ENCODE data around the gene ADAMTSL4. TPM values are rescaled to one million over a fixed set of nuclear protein-coding genes. Genes with fewer than 3 reads are reported as not detected.
"Not testable (repeated sequence)": the region's sequence is repeated elsewhere in the genome, so short reads cannot be mapped to it uniquely, and the experiment has no call there.

ADAMTSL4 gene
- total RNA-seq, 1 experiment from 2014 or later, result 1.1 TPM

DNA sequence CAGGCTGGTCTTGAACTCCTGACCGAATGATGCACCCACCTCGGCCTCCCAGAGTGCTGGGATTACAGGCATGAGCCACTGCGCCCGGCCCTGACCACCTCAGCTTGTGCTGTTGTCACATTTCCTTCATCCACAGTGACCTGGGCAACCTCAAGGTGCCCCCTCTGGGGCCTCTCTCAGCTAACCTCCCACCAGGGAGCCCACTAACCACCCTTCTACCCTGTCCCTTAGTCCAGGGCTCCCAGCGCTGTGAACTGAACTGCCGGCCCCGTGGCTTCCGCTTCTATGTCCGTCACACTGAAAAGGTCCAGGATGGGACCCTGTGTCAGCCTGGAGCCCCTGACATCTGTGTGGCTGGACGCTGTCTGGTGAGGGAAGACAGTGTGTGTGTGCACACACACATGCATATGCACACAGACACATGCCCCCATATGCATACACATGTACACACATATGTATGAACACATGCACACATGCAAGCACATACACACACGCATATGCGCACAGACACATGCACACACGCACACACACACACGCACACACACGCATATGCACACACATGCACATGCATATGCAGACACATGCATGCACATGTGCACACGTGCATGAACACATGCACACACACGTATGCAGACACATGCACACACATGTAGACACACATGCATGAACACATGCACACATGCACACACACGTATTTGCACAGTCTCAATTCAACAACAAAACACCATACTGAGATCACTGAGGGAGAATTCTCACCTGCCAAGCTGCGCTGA lies 6.2 kb downstream of the ADAMTSL4 start:
- no peak for DNase-seq (ENCODE audit: low spot score)

DNA sequence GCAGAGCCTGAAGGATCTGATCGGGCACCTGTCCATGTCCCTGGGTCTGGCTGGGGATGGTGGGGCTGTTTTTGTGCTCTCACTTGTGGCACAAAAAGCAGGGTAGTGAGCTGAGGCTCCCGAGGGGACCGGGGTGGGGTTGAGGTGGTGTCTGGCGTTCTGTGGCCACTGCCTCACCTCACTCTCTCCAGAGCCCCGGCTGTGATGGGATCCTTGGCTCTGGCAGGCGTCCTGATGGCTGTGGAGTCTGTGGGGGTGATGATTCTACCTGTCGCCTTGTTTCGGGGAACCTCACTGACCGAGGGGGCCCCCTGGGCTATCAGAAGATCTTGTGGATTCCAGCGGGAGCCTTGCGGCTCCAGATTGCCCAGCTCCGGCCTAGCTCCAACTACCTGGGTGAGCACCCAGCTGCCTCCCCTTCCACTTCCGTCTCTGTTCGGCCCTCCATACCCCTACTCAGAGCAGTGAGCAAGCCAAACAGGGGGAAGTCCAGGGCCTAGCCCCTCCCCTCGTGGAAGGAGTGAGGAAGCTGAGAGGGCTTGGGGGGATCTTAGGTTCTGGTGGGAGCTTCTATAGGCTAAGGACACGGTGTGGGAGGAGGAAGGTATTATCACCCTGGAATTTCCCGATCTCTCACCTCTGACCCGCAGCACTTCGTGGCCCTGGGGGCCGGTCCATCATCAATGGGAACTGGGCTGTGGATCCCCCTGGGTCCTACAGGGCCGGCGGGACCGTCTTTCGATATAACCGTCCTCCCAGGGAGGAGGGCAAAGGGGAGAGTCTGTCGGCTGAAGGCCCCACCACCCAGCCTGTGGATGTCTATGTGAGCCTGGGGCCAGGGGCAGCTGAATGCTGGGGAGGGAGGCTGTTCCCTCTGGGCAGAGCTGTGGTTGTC lies 7.0 kb downstream of the ADAMTSL4 start:
- no peak for DNase-seq (ENCODE audit: low spot score)

DNA sequence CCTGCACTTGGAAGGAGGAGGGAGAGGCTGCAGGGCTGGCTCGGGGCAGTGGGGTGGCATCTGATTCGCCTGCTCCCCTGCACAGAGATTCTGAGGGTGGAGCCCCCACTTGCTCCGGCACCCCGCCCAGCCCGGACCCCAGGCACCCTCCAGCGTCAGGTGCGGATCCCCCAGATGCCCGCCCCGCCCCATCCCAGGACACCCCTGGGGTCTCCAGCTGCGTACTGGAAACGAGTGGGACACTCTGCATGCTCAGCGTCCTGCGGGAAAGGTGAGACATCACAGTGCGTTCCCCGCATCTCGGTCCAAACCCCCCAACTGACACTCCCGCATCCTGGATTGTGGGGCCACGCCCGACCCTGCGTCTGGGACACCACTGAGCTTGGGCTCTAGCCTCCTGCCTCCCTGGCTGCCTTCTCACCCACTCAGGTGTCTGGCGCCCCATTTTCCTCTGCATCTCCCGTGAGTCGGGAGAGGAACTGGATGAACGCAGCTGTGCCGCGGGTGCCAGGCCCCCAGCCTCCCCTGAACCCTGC lies 7.9 kb downstream of the ADAMTSL4 start:
- DNase-seq (ENCODE audit: low spot score), result no peak

DNA sequence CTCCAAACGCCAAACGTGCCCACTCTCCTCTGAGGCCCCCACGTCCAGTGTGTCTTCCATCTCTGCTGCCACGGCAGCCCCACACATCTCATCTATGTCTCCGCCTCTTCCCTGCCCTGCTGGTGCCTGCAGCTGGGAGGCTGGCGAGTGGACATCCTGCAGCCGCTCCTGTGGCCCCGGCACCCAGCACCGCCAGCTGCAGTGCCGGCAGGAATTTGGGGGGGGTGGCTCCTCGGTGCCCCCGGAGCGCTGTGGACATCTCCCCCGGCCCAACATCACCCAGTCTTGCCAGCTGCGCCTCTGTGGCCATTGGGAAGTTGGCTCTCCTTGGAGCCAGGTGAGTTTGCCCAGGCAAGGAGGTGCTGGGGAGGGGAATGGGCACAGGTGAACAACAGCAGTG lies 8.6 kb downstream of the ADAMTSL4 start:
- DNase-seq (ENCODE audit: low spot score), result no peak

DNA sequence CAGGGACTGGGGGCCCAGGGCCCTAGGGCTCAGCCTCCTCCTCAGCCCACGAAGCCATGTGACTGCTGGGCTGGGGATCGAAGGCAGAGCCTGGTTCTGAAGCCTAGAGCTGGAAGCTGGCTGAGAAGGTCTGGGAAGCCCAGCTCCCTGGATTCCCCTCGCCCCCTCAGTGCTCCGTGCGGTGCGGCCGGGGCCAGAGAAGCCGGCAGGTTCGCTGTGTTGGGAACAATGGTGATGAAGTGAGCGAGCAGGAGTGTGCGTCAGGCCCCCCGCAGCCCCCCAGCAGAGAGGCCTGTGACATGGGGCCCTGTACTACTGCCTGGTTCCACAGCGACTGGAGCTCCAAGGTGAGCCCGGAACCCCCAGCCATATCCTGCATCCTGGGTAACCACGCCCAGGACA lies 9.1 kb downstream of the ADAMTSL4 start:
- DNase-seq (ENCODE audit: low spot score), result no peak

DNA sequence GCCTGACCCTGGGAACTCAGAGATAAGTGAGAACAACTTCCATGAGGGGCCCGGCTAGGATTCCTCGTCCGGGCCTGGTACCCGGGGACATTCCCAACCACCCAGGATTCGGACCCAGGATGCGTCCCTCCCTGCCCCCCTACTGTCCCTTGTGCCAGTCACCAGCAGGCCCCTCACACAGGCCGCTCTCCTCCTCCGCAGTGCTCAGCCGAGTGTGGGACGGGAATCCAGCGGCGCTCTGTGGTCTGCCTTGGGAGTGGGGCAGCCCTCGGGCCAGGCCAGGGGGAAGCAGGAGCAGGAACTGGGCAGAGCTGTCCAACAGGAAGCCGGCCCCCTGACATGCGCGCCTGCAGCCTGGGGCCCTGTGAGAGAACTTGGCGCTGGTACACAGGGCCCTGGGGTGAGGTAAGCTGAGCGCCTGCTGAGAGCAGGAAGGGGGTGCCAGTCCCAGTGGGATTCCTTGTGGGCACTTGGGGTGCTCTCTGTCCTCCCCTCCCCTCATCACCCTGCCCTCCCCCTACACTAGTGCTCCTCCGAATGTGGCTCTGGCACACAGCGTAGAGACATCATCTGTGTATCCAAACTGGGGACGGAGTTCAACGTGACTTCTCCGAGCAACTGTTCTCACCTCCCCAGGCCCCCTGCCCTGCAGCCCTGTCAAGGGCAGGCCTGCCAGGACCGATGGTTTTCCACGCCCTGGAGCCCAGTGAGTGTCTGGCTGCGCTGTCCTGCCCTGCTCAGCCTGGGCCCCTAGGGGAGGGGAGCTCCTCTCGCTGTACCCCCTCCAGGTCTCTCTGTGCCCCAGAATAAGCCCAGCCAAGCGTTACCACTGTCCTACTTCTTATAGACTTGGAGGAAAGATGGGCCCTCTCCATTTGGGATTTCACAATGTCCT lies 9.8 kb downstream of the ADAMTSL4 start:
- DNase-seq (ENCODE audit: low spot score), result no peak

DNA sequence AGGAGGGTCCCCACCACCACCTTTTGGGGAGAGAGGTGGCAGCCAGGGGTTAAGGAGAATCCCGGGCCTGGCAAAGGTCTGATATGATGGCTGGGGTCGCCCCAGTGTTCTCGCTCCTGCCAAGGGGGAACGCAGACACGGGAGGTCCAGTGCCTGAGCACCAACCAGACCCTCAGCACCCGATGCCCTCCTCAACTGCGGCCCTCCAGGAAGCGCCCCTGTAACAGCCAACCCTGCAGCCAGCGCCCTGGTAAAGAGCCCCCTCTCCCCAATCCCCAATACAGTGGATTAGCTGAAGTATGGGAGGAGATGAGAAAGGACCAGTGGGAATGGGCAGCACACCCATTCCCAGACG lies 10.4 kb downstream of the ADAMTSL4 start:
- no peak for DNase-seq (ENCODE audit: low spot score)

DNA sequence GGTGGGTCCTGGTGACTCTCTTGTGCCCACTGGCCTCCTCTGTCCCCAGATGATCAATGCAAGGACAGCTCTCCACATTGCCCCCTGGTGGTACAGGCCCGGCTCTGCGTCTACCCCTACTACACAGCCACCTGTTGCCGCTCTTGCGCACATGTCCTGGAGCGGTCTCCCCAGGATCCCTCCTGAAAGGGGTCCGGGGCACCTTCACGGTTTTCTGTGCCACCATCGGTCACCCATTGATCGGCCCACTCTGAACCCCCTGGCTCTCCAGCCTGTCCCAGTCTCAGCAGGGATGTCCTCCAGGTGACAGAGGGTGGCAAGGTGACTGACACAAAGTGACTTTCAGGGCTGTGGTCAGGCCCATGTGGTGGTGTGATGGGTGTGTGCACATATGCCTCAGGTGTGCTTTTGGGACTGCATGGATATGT lies 10.8 kb downstream of the ADAMTSL4 start:
- DNase-seq (ENCODE audit: low spot score), result peak; percentile 57

DNA sequence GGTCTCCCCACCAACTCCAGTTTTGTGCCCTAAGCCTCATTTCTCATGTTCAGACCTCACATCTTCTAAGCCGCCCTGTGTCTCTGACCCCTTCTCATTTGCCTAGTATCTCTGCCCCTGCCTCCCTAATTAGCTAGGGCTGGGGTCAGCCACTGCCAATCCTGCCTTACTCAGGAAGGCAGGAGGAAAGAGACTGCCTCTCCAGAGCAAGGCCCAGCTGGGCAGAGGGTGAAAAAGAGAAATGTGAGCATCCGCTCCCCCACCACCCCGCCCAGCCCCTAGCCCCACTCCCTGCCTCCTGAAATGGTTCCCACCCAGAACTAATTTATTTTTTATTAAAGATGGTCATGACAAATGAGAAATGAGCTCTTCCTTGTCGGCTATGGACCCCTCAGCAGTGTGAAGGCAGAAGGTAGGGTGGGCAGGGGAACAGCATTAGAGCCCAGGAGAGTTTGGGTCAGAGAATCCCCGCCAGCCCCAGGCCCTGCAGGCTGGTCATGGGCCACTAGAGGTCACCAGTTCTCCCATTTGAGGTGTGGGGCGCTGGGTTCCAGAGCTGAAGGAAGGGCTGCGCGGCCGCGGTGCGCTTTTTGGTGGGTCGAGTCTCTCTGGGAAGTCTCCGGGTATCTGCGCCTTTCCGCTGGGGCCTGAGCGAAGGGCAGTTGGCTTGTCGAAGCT lies 11.5 kb downstream of the ADAMTSL4 start:
- DNase-seq (ENCODE audit: low spot score), result peak; percentile 82

DNA sequence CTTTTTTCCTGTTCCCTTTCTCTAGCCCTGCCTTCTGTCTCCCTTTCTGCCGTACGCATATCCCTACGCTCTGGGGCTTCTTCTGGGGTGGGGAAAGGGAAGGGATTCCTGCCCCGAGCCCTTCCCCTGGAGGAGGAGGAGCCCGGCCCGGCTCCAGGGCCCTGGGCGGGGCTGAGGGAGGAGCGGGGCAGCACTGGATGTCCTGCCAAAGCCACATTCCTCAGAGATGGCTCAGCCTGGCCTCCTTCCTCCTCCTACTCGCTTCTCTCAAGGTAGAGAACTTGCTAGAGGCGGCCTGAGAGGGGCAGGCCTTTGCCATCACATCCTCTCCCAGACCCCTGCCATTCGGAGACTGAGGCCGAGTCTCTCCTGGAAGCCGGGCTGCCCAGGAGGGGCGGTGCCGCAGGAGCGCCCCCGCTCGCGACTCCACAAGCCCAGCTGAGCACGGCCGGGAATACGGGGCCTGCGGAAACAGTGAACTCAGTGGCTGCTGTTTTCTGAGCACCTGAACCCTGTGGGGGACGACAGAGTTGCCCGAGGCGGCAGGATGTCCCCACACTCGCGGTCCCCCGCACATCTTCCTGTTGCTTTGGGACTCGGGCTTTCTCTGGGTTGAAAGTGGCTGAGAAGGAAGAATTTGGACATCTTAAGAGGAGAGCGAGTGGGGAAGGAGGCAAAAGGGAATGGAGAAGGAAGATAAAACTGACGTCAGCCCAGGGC lies 12.2 kb downstream of the ADAMTSL4 start:
- DNase-seq (ENCODE audit: low spot score), result peak; percentile 98

DNA sequence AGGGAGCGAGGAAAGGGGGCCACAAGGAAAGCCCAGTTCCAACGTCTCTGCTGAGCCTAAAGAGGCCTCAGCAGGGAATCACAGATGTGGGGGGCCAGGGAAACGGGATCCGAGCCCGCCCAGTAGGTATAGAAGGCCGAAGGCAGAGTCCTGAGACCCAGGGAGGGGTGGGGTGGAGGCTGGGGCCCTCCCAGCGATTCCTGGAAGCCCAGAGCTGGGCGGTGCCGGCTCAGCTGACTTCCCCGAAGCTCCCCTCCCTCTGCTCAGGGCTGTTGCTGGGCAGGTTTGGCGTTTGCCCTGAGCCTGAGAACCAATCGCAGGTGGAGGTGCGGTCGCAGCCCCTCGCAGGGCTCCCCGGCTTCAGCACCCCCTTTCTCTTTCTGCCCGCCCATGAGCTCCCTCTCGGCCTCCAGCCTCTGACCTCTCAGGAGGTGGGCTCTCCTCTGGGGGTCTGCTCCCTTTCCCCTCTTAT lies 12.8 kb downstream of the ADAMTSL4 start:
- DNase-seq (ENCODE audit: low spot score), result peak; percentile 93

DNA sequence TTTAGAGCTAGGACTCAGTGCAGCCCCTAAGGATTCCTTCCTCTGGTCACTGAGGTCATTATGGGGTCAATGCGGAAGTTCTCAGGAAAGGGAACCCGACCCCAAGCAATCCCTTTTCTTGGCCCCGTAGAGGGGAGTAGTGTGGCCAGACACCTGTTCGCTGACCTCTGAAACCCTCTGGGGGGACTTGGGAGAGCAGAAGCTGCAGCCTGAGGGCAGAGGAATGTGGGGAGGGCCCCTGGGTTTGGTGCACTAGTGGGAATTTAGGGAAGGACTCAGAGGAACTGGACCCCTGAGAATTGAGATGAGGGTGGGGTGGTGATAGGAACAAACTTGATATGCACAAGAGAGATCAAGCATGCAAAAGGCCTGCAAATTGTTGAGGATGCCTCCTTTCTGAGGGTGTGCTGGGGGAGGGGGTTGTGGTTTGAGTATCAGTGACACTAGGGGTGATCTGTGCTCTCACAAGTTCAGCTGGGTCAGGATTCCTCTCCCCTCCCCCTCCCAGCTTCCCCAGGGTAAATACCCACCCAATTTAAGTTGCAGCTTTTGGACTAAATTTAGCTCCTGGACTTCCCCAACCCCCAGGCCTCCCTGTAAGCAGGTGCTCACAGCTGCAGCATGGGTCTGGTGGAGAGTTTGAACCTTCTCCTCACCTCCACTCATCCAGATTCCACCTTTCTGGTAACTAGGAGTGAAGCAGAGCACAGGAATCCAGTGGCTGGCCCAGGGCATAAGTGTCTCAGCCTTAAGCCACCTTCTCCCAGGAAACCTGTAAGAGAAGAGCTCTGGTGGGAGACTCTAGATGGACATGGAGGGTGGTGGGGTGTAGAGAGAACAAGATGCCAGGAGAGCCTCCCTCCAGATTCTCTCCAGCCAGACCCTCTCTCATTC lies 13.5 kb downstream of the ADAMTSL4 start:
- no peak for DNase-seq (ENCODE audit: low spot score)

DNA sequence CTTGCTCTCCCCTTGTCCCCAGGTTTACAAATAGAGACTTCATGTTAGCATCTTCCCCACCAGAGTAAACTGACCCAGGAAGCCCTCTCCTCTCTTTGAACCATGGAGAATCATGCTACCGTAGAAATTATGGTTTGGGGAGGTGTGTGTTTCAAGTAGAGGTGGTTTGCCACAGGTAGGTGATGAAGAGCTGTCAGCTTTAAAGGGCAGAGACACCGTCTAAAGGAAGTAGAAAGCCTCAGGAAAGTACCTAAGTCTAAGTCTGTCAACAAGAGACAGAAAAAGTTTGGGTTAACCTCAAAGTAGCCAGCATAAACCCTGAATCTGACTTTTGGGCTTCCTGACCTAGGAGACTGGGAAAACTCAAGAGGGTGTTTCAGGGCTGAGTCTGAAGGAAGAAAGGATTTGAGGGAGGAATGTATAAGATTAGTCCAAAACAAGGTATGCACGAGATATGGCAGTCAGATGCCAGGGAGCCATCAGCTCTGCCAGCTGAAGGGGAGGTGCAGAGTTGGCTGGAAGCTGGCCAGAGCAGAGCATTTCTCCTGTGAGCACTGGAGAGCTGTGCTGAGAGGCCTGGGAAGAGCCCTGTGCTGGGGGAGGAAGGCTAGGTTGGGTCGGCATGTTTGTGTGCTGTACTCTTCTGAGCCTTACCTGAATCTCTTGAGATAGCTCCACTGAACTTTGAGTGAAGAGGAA lies 14.3 kb downstream of the ADAMTSL4 start:
- DNase-seq (ENCODE audit: low spot score), result peak; percentile 49

DNA sequence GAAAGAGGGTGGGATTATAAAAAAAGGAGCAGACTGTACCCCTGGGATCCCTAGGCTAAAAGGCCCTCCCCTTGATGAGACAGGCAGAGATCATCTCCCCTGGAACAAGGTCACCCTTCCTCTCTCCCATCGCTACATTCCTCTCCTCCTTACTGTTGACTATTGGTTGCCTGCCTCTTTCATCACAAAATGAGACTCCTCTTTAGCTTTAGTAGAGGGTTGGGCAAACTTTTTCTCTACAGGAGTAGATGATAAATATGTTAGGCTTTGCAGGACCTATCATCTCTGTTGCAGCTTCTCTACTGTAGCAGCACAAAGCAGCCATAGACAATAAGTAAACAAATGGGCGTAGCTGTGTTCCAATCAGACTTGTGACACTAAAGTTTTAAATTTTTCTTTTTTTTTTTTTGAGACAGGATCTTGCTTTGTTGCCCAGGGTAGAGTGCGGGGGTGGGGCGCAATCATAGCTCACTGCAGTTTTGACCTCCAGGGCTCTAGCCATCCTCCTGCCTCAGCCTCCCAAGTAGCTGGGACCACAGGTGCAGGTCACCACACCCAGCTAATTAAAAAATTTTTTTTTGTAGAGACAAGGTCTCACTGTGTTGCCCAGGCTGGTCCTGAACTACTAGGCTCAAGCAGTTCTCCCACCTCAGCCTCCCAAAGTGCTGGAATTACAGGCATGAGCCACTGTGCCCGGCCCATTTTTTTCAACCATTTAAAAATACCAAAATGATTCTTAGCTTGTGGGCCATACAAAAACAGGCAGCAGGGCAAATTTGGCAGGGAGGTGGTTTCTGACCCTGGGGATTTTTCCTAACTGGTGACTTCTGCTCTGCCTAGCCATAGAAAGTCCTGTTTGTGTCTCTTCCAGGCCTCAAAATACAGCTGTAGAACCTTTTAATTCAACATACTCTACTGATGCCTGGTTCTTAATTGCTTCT lies 15.1 kb downstream of the ADAMTSL4 start:
- DNase-seq (ENCODE audit: low spot score), result no peak

DNA sequence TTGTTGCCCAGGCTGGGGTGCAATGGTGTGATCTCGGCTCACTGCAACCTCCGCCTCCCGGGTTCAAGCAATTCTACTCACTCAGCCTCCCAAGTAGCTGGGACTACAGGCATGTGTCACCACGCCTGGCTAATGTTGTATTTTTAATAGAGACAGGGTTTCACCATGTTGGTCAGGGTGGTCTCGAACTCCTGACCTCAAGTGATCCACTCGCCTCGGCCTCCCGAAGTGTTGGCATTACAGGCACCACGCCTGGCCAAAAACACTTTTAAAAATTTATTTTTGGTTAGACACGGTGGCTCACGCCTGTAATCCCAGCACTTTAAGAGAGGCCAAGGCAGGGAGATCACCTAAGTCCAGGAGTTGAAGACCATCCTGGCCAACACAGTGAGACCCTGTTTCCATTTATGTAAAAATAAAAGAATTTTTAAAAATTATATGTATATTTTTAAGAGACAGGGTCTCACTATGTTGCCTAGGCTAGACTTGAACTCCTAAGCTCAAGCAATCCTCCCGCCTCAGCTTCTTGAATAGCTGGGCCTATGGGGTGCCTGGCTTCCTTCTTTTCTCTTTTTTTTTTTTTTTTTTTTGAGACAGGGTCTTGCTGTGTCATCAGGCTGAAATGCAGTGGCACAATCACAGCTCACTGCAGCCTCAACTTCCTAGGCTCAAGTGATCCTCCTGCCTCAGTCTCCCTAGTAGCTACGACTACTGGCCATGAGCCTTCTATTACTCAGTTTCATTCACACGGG lies 16.2 kb downstream of the ADAMTSL4 start:
- not testable (repeated sequence) for DNase-seq (ENCODE audit: low spot score)

DNA sequence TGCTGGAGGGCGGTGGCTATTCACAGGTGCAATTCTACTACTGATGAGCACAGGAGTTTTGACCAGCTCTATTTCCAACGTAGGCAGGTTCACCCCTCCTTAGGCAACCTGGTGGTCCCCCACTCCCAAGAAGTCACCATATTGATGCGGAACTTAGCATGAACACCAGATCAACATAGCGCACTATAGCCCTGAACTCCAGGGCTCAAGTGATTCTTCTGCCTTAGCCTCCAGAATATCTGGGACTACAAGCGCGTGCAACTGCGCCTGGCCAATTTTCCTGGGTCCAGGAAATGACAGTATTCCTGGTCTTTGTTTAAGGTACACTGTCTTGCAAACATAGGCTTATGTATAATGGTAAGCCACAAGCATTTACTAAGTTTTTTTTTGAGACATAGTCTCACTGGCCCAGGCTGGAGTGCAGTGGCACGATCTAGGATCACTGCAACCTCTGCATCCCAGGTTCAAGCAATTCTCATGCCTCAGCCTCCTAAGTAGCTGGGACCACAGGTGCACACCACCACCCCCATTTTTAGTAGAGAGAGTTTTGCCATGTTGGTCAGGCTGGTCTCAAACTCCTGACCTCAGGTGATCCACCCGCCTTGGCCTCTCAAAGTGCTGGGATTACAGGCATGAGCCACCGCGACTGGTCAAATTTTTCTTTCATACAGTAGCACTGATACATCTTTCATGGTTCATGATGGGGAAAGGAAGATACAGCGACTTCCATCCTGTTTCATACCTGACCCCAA lies 17.6 kb downstream of the ADAMTSL4 start:
- no peak for DNase-seq (ENCODE audit: low spot score)

All from H4 (cell line).